ENCODE measurements around the gene UBE3A. TPM values are rescaled to one million over a fixed set of nuclear protein-coding genes. Genes with fewer than 3 reads are reported as not detected.

UBE3A gene
- total and polyA plus RNA-seq, 10 of the 15 experiments (the other 5 are each of a cell fraction or from before 2014, with no cell fraction given), result 29.4 to 82.9 (median 58.7) TPM

DNA sequence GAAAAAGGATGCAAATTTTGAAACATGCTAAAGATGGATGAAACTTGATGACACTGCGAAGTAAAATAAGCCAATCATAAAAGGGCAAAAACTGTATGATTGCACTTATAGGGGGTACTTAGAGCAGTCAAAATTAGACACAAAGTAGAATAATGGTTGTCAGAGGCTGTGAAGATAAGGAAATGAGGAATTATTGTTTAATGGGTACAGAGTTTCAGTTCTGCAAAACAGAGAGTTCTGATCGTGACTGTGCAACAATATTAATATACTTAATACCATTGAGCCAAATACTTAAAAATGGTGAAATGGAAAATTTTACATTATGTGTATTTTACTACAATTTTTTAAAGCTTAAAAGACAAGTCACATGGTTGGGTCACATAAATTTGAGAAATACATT is 35.1 kb downstream of the UBE3A start (continued):
- no peak for TF ChIP-seq ZBTB40 (IDR thresholded peaks at IDR 0.05; ENCODE audit: borderline replicate concordance)

- H4K20me1 ChIP-seq (ENCODE audit: control insufficient read depth, insufficient read depth), result no peaks in the 10 kb centered on the region
- DNase-seq (ENCODE audit: low read depth, low spot score) (no peak), ATAC-seq (no peak), FAIRE-seq (no peak)
- no peak overlapping the region for H2AFZ ChIP-seq (ENCODE audit: control insufficient read depth, low read depth, low read length)
- no peak overlapping the region for H3K27ac ChIP-seq (ENCODE audit: control insufficient read depth, insufficient read depth)
- no peak overlapping the region for H3K4me2 ChIP-seq (ENCODE audit: control insufficient read depth, insufficient read depth)
- RAD21 ChIA-PET (ENCODE audit: unreplicated experiment), result interaction anchor here (1.2 to 1.5 kb wide), 2 partner anchors 13 to 31 kb away, joined by 4 read pairs; no protein-coding TSS in a partner anchor
- H3K4me1 ChIP-seq (ENCODE audit: control insufficient read depth, insufficient read depth, low read length), result no peaks in the 10 kb centered on the region
- no peak overlapping the region for H3K9ac ChIP-seq (ENCODE audit: control insufficient read depth, insufficient read depth, low read length)
- SMC1A ChIA-PET (ENCODE audit: uncharacterized antibody, unreplicated experiment), result interaction anchor here (1.1 to 1.7 kb wide), 5 partner anchors 8 to 35 kb away, joined by 3 to 7 read pairs (median 3); no protein-coding TSS in a partner anchor
- no peaks in the 10 kb centered on the region for H3K27me3 ChIP-seq (replicated peaks in 1 of 2; ENCODE audit: control insufficient read depth in 2 of 2, insufficient read depth in 2 of 2, low read length in 1 of 2)
- no peak overlapping the region for H3K4me3 ChIP-seq
- WGBS (ENCODE audit: insufficient coverage, insufficient replicate concordance, low lambda C conversion rate, missing lambda C conversion rate), result 100% methylated on average over 2 of the region's 2 CpGs
- BruUV-seq (replicated peaks), result no TSS peak
- H3K9me3 ChIP-seq (replicated peaks; ENCODE audit: control insufficient read depth, insufficient read depth, low read length), result peaks cover 13% of the 10 kb centered on the region
- TF ChIP-seq NFYA (IDR thresholded peaks at IDR 0.05; ENCODE audit: borderline replicate concordance, low read depth, low read length), result no peak
- no peak for TF ChIP-seq CREB1 (IDR thresholded peaks at IDR 0.05; ENCODE audit: low read depth)
- no peak for TF ChIP-seq ZNF24 (IDR thresholded peaks at IDR 0.05)
- TF ChIP-seq JUNB (IDR thresholded peaks at IDR 0.05), result no peak
- TF ChIP-seq, protein P1, sequence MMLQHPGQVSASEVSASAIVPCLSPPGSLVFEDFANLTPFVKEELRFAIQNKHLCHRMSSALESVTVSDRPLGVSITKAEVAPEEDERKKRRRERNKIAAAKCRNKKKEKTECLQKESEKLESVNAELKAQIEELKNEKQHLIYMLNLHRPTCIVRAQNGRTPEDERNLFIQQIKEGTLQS (IDR thresholded peaks at IDR 0.05; ENCODE audit: borderline replicate concordance, extremely low read depth, low read depth, low read length), result no peak
- TF ChIP-seq, protein P2, sequence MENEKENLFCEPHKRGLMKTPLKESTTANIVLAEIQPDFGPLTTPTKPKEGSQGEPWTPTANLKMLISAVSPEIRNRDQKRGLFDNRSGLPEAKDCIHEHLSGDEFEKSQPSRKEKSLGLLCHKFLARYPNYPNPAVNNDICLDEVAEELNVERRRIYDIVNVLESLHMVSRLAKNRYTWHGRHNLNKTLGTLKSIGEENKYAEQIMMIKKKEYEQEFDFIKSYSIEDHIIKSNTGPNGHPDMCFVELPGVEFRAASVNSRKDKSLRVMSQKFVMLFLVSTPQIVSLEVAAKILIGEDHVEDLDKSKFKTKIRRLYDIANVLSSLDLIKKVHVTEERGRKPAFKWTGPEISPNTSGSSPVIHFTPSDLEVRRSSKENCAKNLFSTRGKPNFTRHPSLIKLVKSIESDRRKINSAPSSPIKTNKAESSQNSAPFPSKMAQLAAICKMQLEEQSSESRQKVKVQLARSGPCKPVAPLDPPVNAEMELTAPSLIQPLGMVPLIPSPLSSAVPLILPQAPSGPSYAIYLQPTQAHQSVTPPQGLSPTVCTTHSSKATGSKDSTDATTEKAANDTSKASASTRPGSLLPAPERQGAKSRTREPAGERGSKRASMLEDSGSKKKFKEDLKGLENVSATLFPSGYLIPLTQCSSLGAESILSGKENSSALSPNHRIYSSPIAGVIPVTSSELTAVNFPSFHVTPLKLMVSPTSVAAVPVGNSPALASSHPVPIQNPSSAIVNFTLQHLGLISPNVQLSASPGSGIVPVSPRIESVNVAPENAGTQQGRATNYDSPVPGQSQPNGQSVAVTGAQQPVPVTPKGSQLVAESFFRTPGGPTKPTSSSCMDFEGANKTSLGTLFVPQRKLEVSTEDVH (IDR thresholded peaks at IDR 0.05; ENCODE audit: low read depth, partially characterized antibody), result no peak
- TF ChIP-seq PAX5 (IDR thresholded peaks at IDR 0.05; ENCODE audit: borderline replicate concordance, low read depth, low read length), result no peak
- TF ChIP-seq DPF2 (IDR thresholded peaks at IDR 0.05), result no peak
- TF ChIP-seq EZH2 (IDR thresholded peaks at IDR 0.05; ENCODE audit: borderline replicate concordance, control insufficient read depth, low read depth, low read length), result no peak
- no peak for TF ChIP-seq IKZF2 (IDR thresholded peaks at IDR 0.05)
- no peak for TF ChIP-seq CBFB (IDR thresholded peaks at IDR 0.05; ENCODE audit: low read depth)
- intact Hi-C loops (cut with micrococcal nuclease; ENCODE audit: unreplicated experiment), result loop anchor here (5.0 kb wide), 1 partner anchor 35 kb away; the partner anchor contains the start of gene UBE3A
- peaks cover 3% of the 10 kb centered on the region for H3K79me2 ChIP-seq (ENCODE audit: control insufficient read depth, insufficient read depth, low read length)
- in situ Hi-C loops (cut with MboI), result no loop called here
- H3K36me3 ChIP-seq (ENCODE audit: control insufficient read depth in 2 of 2, insufficient read depth in 2 of 2, low read length in 1 of 2), result peaks cover 7 to 31% of the 10 kb centered on the region in 2 experiments
- POLR2A ChIA-PET, result no interaction called here
- CTCF ChIA-PET, result no interaction called here
Measured at GRCh38 chr15:25402342-25402741, 36.5 kb downstream of the UBE3A start.

Data from GM12878 (cell line).